ENCODE data around the gene DAAM1.

The DAAM1 gene

GRCh38 chr14:59295951-59296350, 107.5 kb downstream of the DAAM1 start:
- no peak for DNase-seq

GRCh38 chr14:59296508-59296907, 108.0 kb downstream of the DAAM1 start:
- no peak for DNase-seq

GRCh38 chr14:59297071-59297776, 108.8 kb downstream of the DAAM1 start:
- DNase-seq = peak; percentile 11 to 14

- no peak for DNase-seq
Observed at GRCh38 chr14:59299731-59300130, 111.3 kb downstream of the DAAM1 start.

DNA sequence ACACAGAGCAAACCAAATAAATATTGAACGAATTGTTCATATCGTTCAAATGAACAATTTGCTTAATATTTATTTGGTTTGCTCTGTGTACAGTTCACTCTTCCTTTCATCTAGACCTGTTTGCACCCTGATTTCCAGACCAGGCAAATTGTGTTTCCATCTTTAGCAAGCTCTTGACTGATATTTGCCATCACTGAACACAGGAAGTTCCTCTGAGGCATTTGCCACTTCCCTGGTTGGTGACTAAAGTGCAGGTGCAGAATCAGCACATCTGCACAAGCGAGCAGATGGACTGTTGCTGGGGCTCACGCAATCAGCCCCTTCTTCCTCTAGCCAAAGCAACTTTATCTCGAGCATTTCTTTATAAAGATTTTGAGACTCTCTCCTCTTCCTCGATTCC, 112.9 kb downstream of the DAAM1 start:
- peak; percentile 50 to 52 for DNase-seq

- DNase-seq = no peak
Observed at GRCh38 chr14:59302313-59302712, 113.8 kb downstream of the DAAM1 start.

- DNase-seq = no peak
Observed at GRCh38 chr14:59303216-59303615, 114.7 kb downstream of the DAAM1 start.

- no peak for DNase-seq
Observed at GRCh38 chr14:59305231-59305630, 116.8 kb downstream of the DAAM1 start.

- no peak for DNase-seq
Observed at GRCh38 chr14:59305836-59306555, 117.5 kb downstream of the DAAM1 start.

DNA sequence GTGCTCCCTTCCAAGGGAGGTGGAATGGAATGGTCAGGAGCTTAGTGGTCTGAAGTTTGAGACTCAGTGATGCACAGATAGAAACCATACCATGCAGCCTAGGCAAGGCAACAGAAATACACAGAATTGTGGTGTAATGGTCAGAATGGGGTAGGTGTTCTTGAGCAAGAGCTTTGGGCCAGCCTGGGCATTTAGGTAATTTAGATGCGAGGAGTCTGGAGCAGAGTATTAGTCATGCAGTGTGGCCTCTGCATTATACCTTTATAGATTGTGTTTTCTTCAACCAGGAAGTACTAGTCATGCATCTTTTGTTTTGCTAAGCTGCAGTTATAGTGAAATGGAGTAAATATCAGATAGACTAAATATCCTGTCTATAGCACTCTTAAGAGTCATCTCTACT, 118.3 kb downstream of the DAAM1 start:
- DNase-seq = no peak

DNA sequence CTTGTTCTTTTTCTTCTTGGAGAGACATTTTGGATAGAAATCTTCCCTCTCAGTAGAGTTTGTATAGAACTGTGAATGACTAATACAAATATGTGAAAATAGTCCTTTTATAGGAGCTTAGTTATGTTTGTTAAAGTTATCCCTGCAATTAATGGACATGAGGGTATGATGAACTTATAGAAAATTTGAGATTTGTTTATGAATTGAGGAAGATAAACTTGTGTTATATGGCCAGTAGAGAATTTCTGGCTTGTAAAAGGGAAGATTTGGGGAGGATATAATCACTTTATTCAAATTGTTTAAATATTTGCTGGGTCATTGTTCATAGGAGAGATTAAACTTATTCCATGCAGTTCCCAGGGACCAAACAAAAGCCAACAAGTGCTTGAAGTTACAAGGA, 119.6 kb downstream of the DAAM1 start:
- no peak for DNase-seq

DNA sequence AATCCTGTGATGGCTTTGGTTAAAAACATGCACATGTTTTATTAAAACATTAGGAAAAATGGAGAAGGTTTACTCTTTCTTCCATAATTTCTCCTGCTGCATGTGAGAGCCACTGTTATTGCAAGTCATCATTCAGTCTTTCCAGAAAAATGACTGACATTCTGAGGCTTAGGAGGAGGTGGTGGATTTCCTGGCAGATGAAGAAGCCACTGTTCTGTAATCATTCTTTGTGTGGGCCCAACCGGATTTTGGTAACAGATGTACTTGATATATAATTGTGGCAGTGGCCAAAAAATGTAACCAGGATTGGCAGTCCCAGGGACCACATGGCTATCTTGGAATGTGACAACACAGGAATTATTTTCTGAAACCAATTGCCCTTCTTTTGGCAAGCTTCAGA, 120.2 kb downstream of the DAAM1 start:
- DNase-seq = no peak

GRCh38 chr14:59309291-59309900, 120.9 kb downstream of the DAAM1 start:
- DNase-seq = no peak

DNA sequence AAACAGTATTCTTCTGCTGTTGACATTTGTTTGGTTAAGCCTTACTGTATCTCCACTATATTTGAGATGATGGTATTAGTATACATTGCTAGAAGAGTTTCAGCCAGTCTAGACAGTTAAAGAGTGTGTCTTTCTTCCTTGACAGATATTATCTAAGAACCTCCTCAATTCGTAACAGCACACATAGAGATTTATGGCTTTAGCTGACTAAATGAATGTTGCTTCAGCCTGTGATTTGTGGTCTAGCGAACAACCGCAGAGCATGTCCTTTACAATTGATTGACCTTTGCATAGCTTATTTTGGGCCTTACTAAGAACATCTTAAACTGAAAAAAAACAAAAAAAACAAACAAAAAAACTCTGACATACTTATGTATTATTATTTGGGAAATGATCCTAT, 122.2 kb downstream of the DAAM1 start:
- DNase-seq = no peak

GRCh38 chr14:59311723-59312122, 123.3 kb downstream of the DAAM1 start:
- no peak for DNase-seq

- DNase-seq = no peak
Observed at GRCh38 chr14:59313144-59313651, 124.7 kb downstream of the DAAM1 start.

- DNase-seq = no peak
Observed at GRCh38 chr14:59313658-59314608, 125.5 kb downstream of the DAAM1 start.

- DNase-seq = no peak
Observed at GRCh38 chr14:59314953-59315599, 126.6 kb downstream of the DAAM1 start.

DNA sequence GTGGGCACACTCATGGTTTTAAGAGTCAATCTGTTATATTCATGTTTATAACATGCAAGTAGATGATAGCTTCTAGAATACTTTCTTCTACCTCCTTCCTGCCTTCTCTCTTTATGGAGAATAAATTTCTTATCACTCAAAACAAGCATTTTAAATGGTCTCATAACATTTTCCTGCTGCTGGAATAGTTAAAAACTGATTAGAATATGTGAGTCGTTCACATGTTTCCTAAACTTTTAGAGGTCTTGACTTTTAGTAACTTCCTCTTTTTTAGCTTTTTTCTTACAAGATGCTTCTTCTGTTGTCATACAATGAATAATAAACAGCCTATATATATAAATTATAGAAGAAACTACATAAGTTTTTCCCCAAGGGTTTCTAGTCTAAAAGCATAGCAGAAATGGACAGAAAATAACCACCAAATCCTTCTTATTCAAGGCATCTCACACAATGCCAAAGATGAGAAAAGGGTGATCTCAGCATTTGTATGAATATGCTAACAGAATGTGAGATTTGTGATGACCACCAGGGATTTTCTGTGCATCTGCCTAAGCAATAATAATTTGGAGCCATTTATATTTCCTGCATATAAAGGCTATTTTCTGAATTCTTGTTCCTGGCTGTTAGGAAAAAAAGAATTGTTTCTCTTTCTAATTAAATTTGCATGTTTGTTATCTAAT, 127.8 kb downstream of the DAAM1 start:
- peak; percentile 17 to 54 for DNase-seq

GRCh38 chr14:59317346-59317745, 128.9 kb downstream of the DAAM1 start:
- no peak for DNase-seq

- DNase-seq = no peak
Observed at GRCh38 chr14:59317798-59318505, 129.5 kb downstream of the DAAM1 start.
